ENCODE data around the gene BBS12. TPM values are rescaled to one million over a fixed set of nuclear protein-coding genes. Genes with fewer than 3 reads are reported as not detected.
A peak's percentile ranks its signal among the peaks of the same experiment; 100 is the strongest.
"Not testable (repeated sequence)": the region's sequence is repeated elsewhere in the genome, so short reads cannot be mapped to it uniquely, and the experiment has no call there.

Gene BBS12
- total RNA-seq, 2 experiments from 2014 or later: 2.1 to 3.6 TPM

GRCh38 chr4:122776916-122777315 is 44.4 kb downstream of the BBS12 start:
- ATAC-seq (no peak), DNase-seq (no peak)
- Mint-ChIP-seq H3K4me1 (no peaks in the 10 kb centered on the region), H3K9me3 (ENCODE audit: low read depth) (no peaks in the 10 kb centered on the region), H3K36me3 (no peaks in the 10 kb centered on the region), H3K27ac (no peak overlapping the region), H3K4me3 (no peak overlapping the region), H3K27me3 (peaks cover 6% of the 10 kb centered on the region)
- CTCF ChIA-PET: interaction anchor here (1.4 kb wide), 1 partner anchor 10 kb away, joined by 4 read pairs; no protein-coding TSS in a partner anchor

- H3K36me3 Mint-ChIP-seq: no peaks in the 10 kb centered on the region
- no peaks in the 10 kb centered on the region for H3K4me1 Mint-ChIP-seq
- no peaks in the 10 kb centered on the region for H3K9me3 Mint-ChIP-seq (ENCODE audit: low read depth)
- H3K27me3 Mint-ChIP-seq: peaks cover 10% of the 10 kb centered on the region
- DNase-seq (no peak), ATAC-seq (no peak)
- CTCF ChIA-PET: no interaction called here
- H3K27ac Mint-ChIP-seq: no peak overlapping the region
- no peak overlapping the region for H3K4me3 Mint-ChIP-seq
Observed at GRCh38 chr4:122777846-122778673, 45.6 kb downstream of the BBS12 start.

- no peak overlapping the region for H3K4me3 Mint-ChIP-seq
- DNase-seq (no peak), ATAC-seq (no peak)
- H3K27me3 Mint-ChIP-seq: peaks cover 10% of the 10 kb centered on the region
- H3K27ac Mint-ChIP-seq: no peak overlapping the region
- peaks cover 23% of the 10 kb centered on the region for H3K4me1 Mint-ChIP-seq
- CTCF ChIA-PET: interaction anchor here (1.6 kb wide), 1 partner anchor 19 kb away, joined by 3 read pairs; no protein-coding TSS in a partner anchor
- H3K9me3 Mint-ChIP-seq (ENCODE audit: low read depth): no peaks in the 10 kb centered on the region
- peaks cover 4% of the 10 kb centered on the region for H3K36me3 Mint-ChIP-seq
Observed at GRCh38 chr4:122781486-122781885, 49.0 kb downstream of the BBS12 start.

- H3K27me3 Mint-ChIP-seq: peaks cover 10% of the 10 kb centered on the region
- CTCF ChIA-PET: interaction anchor here (0.5 kb wide), 1 partner anchor 18 kb away, joined by 3 read pairs; no protein-coding TSS in a partner anchor
- DNase-seq: no peak
- H3K27ac Mint-ChIP-seq: no peak overlapping the region
- ATAC-seq: no peak
- H3K4me3 Mint-ChIP-seq: no peak overlapping the region
- H3K9me3 Mint-ChIP-seq (ENCODE audit: low read depth): no peaks in the 10 kb centered on the region
- peaks cover 4% of the 10 kb centered on the region for H3K36me3 Mint-ChIP-seq
- H3K4me1 Mint-ChIP-seq: peaks cover 23% of the 10 kb centered on the region
Observed at GRCh38 chr4:122783301-122784215, 51.1 kb downstream of the BBS12 start.

DNA sequence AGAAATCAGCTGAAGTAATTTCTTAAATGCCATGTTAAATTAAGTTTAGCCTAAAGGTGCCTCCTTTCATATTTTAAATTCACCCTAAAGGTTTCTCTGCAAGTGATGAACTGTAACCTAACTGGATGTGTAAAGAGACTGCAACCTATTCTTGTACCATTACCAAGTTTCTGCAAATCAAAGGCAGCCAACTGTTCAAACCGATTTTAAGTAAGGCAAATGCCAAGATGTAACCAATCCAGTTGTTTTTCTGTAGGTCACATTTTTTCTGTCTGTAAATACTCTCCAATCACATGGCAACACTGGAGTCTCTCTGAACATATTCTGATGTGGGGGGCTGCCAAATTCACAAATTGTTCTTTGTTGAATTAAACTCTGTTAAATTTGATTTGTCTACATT is 51.8 kb downstream of the BBS12 start:
- ATAC-seq (no peak), DNase-seq (no peak)
- H3K27me3 Mint-ChIP-seq: peaks cover 10% of the 10 kb centered on the region
- peaks cover 4% of the 10 kb centered on the region for H3K36me3 Mint-ChIP-seq
- H3K4me1 Mint-ChIP-seq: peaks cover 23% of the 10 kb centered on the region
- H3K4me3 Mint-ChIP-seq: no peak overlapping the region
- CTCF ChIA-PET: no interaction called here
- no peaks in the 10 kb centered on the region for H3K9me3 Mint-ChIP-seq (ENCODE audit: low read depth)
- H3K27ac Mint-ChIP-seq: no peak overlapping the region

- no peak for DNase-seq
- Mint-ChIP-seq H3K4me1 (peaks cover 23% of the 10 kb centered on the region), H3K36me3 (peaks cover 4% of the 10 kb centered on the region), H3K4me3 (no peak overlapping the region), H3K9me3 (ENCODE audit: low read depth) (no peaks in the 10 kb centered on the region), H3K27me3 (peaks cover 10% of the 10 kb centered on the region), H3K27ac (no peak overlapping the region)
- CTCF ChIA-PET: interaction anchor here (0.6 to 1.5 kb wide), 2 partner anchors 19 to 28 kb away, joined by 3 to 4 read pairs; no protein-coding TSS in a partner anchor
- no peak for ATAC-seq
Observed at GRCh38 chr4:122785099-122785498, 52.6 kb downstream of the BBS12 start.

DNA sequence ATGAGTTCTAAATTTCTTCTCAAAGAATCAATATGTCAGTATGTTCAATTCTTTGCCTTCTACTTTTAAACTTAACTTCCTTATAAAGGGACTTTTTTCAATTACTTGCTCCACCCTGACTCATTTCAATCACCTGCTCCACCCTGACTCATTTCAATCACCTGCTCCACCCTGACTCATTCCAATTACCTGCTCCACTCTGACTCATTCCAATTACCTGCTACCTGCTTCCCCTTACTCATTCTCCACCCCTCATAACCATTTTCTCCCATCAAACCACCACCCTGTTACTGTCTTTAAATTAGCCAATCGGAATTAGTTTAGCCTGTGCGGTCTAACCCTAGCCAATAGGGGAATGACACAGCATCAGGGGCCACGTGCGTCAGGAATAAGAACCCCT is 53.8 kb downstream of the BBS12 start:
- not testable (repeated sequence) for H3K36me3 Mint-ChIP-seq; H3K27me3 Mint-ChIP-seq; H3K9me3 Mint-ChIP-seq (ENCODE audit: low read depth); H3K27ac Mint-ChIP-seq; DNase-seq; H3K4me3 Mint-ChIP-seq
- CTCF ChIA-PET: interaction anchor here (1.2 to 1.5 kb wide), 2 partner anchors 10 to 29 kb away, joined by 4 read pairs; no protein-coding TSS in a partner anchor
- ATAC-seq: peak; percentile 20
- H3K4me1 Mint-ChIP-seq: peaks cover 23% of the 10 kb centered on the region

- H3K4me3 Mint-ChIP-seq; H3K27me3 Mint-ChIP-seq; ATAC-seq; DNase-seq; H3K9me3 Mint-ChIP-seq (ENCODE audit: low read depth); H3K36me3 Mint-ChIP-seq; H3K27ac Mint-ChIP-seq: not testable (repeated sequence)
- H3K4me1 Mint-ChIP-seq: peaks cover 23% of the 10 kb centered on the region
- CTCF ChIA-PET: interaction anchor here (1.2 kb wide), 1 partner anchor 10 kb away, joined by 4 read pairs; no protein-coding TSS in a partner anchor
Observed at GRCh38 chr4:122786920-122787319, 54.4 kb downstream of the BBS12 start.

DNA sequence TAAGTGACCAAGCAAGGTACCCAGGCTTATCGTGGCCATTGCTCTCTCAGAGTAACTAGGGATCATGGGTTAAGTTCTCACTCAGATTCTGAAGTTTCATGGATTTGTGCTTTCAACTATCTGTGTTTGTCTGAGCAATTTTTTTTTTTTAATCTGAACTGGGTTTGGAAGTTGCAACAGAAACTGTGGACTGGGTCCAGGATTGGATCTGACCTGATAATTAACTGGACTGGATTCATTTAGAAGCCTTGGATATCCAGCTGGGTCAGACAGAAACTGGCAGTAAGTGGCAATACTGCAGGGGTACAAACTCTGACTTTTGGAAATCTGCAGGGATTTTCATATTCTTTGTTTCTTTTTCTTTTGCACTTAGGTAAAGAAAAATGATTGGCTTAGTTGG is 55.4 kb downstream of the BBS12 start:
- DNase-seq: no peak
- peaks cover 4% of the 10 kb centered on the region for H3K36me3 Mint-ChIP-seq
- peaks cover 23% of the 10 kb centered on the region for H3K4me1 Mint-ChIP-seq
- H3K9me3 Mint-ChIP-seq (ENCODE audit: low read depth): no peaks in the 10 kb centered on the region
- no peak overlapping the region for H3K4me3 Mint-ChIP-seq
- no peak overlapping the region for H3K27ac Mint-ChIP-seq
- CTCF ChIA-PET: interaction anchor here (1.8 kb wide), 1 partner anchor 11 kb away, joined by 4 read pairs; no protein-coding TSS in a partner anchor
- no peak for ATAC-seq
- no peaks in the 10 kb centered on the region for H3K27me3 Mint-ChIP-seq

DNA sequence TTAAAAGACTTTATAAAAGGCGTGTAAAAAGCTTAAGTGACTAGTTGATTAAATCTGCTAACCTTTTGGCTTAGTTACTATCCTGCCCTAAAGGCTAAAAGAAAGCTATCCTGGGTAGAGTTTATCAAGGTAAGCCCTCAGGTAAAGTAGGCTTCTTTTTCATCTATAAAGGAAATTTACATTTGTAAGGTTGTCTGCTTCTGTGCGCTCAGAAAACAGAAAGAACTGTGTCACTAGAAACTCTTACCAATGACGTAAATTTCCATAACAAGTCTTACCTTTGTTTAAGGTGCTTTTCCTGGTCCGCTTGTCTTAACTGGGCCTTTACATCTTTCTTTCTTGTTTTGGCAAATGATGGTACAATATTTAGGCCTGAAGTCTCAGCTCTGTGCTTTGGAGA is 56.4 kb downstream of the BBS12 start:
- Mint-ChIP-seq H3K36me3 (peaks cover 4% of the 10 kb centered on the region), H3K9me3 (ENCODE audit: low read depth) (no peaks in the 10 kb centered on the region), H3K4me1 (peaks cover 23% of the 10 kb centered on the region), H3K27ac (no peak overlapping the region), H3K27me3 (no peaks in the 10 kb centered on the region), H3K4me3 (no peak overlapping the region)
- ATAC-seq (no peak), DNase-seq (no peak)
- CTCF ChIA-PET: interaction anchor here (1.2 to 1.8 kb wide), 3 partner anchors 9 to 31 kb away, joined by 3 to 5 read pairs (median 4); no protein-coding TSS in a partner anchor

- H3K27ac Mint-ChIP-seq: no peak overlapping the region
- ATAC-seq: no peak
- peaks cover 3% of the 10 kb centered on the region for H3K4me1 Mint-ChIP-seq
- H3K4me3 Mint-ChIP-seq: no peak overlapping the region
- peaks cover 3% of the 10 kb centered on the region for H3K27me3 Mint-ChIP-seq
- no peaks in the 10 kb centered on the region for H3K36me3 Mint-ChIP-seq
- CTCF ChIA-PET: interaction anchor here (0.6 kb wide), 1 partner anchor 861 kb away, joined by 4 read pairs; no protein-coding TSS in a partner anchor
- no peaks in the 10 kb centered on the region for H3K9me3 Mint-ChIP-seq (ENCODE audit: low read depth)
- no peak for DNase-seq
Observed at GRCh38 chr4:122793811-122794210, 61.3 kb downstream of the BBS12 start.
